GM12873 (cell line): ENCODE data around the gene U2SURP.

Experiments
- TF ChIP-seq, protein P1 (sequence below): IDR thresholded peaks from 2 replicates; pipeline ENCODE4 v1.5.1; 2012; ENCODE audit warnings: low read depth, mild to moderate bottlenecking, moderate library complexity, low read length, control low read depth; ENCODE audit not compliant: insufficient read depth; ENCODE audit errors: missing control alignments

The U2SURP gene

DNA sequence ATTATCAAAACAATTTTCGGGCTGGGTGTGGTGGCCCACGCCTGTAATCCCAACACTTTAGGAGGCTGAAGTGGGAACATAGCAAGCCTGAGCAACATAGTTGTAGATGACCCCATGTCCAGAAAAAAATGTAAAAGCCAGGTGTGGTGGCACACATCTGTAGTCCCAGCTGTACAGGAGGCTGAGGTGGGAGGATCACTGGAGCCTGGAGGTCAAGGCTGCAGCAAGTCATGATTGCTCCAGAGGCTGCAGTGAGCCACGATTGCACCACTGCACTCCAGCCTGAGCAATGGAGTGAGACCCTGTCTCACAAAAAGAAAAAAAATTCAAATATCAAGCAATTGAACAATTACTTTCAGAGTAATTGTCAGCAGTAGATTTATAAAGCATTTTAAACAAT lies 29.9 kb upstream of the U2SURP start:
- TF ChIP-seq, protein P1, sequence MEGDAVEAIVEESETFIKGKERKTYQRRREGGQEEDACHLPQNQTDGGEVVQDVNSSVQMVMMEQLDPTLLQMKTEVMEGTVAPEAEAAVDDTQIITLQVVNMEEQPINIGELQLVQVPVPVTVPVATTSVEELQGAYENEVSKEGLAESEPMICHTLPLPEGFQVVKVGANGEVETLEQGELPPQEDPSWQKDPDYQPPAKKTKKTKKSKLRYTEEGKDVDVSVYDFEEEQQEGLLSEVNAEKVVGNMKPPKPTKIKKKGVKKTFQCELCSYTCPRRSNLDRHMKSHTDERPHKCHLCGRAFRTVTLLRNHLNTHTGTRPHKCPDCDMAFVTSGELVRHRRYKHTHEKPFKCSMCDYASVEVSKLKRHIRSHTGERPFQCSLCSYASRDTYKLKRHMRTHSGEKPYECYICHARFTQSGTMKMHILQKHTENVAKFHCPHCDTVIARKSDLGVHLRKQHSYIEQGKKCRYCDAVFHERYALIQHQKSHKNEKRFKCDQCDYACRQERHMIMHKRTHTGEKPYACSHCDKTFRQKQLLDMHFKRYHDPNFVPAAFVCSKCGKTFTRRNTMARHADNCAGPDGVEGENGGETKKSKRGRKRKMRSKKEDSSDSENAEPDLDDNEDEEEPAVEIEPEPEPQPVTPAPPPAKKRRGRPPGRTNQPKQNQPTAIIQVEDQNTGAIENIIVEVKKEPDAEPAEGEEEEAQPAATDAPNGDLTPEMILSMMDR: no peak

DNA sequence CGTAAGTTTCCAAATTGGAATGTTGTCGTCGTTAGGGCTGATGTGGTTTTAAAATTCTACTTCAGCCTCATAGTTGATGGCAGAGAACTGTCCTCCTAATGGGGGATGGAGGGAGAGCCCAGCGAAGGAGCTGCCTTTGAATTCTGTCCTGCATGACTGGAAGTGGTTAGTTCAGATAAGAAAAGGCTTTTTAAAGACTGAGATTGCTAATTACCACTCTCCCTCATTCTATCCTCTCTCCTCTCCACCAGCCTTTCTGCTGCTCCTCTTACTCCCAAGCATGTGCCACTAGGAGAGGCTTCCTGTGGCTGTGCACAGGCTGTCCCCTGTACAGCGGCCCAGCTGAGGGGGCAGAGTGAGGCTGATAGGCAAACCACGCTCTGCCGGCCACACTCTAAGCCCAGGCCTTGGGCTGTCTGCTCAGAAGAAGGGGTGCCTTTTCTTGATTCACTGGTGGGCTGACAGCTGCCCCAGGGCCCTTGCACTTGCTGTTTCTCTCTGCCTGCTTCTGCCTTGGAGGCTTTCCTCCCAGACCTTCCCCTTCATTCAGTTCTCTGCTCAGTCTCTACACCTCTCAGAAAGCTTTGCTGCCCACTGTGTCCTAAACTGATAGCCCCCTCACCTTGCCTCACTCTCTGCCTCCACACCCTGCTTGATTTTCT lies 29.1 kb upstream of the U2SURP start:
- TF ChIP-seq, protein P1: no peak

DNA sequence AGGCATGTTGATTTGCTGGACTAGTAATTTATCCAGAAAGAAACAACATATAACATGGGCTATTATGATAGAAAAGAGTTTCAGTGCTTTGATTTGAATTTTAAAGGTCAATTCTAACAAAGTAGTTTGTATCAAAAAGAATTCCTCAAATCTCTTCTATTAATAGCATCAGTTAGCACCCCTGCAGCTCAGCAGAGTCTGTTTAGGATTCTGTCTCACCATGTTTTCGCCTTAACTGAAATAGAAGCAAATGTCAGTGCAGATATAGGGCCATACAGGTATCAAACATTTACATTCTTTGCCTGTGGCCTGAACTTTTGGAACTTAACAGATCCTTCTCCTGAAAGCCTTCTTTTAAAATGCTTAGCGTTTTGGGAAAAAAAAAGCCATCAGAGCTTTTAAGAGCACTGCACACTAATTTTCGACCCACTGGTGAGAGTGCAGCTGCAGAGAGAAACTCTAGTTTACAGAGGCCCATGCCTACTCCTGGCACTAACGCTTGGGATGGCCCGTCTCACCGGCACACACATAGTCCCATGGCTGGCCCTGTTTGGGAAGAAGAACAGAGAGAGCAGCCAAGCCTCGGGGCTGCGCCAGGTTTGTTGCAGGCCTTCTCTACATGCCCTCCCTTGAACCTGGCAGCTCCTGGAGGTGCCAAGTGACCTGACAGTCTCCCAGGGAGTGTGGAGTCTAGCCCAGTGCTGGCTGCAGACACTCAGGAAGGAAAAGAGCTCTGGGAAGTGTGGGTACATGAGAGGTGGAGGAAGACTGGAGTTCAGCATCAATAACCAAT lies 28.0 kb upstream of the U2SURP start:
- TF ChIP-seq, protein P1: no peak

DNA sequence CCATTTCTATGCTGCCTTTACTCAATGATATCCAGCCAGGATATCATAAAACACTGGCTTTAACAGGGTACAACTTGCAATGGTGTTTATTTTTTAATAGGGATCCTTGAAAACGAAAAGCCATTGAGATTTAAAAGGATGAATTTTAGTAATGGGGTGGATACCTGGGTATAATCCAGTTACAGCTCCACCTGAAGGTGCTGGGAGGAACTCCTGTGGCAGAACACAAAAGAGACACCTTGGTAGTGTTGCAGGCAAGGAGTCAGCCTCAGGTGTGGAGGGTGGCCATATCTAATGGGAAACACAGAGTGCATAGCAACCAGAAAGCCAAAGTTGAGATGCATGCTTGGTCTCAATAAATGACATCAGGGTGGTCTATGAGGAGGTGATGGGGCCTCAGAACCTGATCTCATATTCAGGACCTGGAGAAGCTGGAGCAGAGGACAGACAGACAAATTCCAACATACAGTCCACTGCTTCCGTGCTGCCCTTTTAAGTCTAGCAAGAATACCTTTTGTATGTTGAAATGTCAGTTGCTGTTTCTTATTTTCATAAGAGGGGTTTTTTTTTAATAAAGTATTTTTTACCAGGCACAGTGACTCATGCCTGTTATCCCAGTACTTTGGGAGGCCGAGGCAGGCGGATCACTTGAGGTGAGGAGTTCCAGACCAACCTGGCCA lies 25.9 kb upstream of the U2SURP start:
- TF ChIP-seq, protein P1: peak; percentile 26

DNA sequence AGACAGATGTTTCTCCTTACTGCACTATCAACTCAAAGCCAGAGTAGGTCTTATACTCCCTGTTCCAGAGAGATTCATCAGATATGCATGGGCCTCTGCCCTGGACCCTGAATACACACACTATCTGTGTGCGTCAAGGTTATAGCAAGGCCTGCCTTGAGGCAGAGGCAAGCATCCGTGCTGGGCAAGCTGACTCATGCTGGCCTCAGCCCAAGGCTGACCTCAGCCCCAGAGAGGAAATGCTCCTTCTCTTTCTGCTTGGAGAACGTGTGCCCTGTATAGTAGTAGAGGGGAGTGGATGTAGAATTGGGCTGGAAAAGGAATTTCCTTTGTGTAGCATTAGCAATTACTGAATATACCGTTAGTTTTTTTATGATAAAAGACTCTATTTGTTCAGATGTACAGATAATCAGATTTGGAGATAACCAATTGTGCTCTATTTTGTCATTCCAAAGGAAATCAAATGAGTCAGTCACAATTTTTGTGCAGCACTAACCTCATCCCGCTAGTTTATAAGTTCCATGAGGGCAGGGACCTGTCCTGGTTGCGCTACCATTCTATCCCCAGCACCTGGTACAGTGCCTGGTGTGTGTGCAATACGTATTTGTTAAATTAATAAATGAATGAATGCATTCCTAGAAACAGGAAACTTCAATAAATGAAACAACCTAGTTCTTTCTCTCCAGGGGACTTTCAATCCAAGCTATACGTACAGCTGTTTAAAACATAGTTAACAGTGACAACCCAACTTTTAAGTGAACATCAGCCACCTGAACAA lies 24.6 kb upstream of the U2SURP start:
- TF ChIP-seq, protein P1: no peak

DNA sequence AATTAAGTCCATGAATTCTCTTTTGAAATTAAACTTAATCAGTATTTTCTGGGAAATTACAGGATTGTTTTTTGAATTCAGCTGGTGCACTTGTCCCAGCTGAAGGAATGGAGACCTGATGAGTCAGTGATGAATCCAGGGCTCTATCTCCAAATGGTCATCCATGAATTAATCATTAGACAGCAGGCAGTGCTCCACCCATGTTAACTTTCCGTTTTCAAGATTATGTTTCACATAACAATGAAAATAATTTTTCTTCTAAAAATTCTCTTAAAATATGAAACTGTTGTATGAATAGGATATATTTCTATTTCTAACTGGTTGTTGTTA lies 24.0 kb upstream of the U2SURP start:
- TF ChIP-seq, protein P1: no peak
